Measurements from ENCODE around the gene TIMM13.
"Not testable (repeated sequence)": the region's sequence is repeated elsewhere in the genome, so short reads cannot be mapped to it uniquely, and the experiment has no call there.

The TIMM13 gene

DNA sequence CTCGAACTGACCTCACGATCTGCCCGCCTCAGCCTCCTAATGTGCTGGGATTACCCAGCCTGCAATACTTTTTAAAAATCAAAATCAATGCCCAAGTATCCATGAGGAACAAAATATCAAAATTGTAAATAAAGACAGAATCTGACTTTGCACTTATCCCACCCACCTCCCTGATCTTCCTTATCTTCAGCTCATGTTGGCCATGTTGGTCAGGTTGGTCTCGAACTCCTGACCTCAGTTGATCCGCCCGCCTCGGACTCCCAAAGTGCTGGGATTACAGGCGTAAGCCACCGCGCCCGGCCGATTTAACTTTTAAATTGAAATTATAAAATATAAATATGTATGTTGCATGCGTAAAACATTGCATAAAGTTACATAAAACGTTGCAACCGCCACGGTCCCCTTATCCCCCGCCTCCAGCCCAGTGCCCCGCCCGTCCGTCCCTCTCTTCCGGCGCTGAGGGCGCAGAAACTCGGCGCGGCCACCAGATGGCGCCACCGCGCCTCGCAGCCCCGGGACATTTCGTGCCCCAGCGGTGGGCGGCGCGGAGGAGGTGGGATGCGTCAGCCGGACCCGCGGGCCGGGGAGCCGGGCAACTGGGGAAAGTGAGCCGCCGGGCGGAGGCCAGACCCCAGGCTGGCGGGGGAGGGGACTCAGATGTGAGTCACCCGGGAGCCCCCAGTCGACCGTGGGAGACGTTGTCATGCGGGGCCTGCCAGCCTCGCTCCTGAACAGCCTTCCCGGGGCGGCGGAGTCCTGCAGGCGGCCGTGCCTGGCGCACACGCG lies 47.0 kb upstream of the TIMM13 start:
- TF ChIP-seq, protein P1, sequence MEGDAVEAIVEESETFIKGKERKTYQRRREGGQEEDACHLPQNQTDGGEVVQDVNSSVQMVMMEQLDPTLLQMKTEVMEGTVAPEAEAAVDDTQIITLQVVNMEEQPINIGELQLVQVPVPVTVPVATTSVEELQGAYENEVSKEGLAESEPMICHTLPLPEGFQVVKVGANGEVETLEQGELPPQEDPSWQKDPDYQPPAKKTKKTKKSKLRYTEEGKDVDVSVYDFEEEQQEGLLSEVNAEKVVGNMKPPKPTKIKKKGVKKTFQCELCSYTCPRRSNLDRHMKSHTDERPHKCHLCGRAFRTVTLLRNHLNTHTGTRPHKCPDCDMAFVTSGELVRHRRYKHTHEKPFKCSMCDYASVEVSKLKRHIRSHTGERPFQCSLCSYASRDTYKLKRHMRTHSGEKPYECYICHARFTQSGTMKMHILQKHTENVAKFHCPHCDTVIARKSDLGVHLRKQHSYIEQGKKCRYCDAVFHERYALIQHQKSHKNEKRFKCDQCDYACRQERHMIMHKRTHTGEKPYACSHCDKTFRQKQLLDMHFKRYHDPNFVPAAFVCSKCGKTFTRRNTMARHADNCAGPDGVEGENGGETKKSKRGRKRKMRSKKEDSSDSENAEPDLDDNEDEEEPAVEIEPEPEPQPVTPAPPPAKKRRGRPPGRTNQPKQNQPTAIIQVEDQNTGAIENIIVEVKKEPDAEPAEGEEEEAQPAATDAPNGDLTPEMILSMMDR (IDR thresholded peaks at IDR 0.05) = peak; percentile 96 to 99
- no peaks in the 10 kb centered on the region for H3K27me3 ChIP-seq
- no peaks in the 10 kb centered on the region for H3K9me3 ChIP-seq
- peak; percentile 86 to 94 for DNase-seq
- H3K4me1 ChIP-seq = peaks cover 6 to 20% (median 15%) of the 10 kb centered on the region in 4 donors
- peak overlapping the region; percentile 96 for H3K27ac ChIP-seq
- peaks cover 13 to 15% (median 14%) of the 10 kb centered on the region in 3 donors for H3K36me3 ChIP-seq
- intact Hi-C loops (cut with DNase I; ENCODE audit: low total_unique reads) = loop anchor here (1.0 to 2.0 kb wide), 2 partner anchors 104 to 137 kb away; no protein-coding TSS in a partner anchor
- H3K4me3 ChIP-seq = peak overlapping the region; percentile 97 to 98

DNA sequence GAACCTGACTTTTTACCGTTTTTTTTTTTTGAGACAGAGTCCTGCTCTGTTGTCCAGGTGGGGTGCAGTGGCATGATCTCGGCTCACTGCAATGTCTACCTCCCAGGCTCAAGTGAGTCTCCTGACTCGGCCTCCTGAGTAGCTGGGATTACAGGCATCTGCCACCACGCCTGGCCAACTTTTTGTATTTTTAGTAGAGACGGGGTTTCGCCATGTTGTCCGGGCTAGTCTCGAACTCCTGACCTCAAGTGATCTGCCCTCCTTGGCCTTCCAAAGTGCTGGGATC lies 42.5 kb upstream of the TIMM13 start:
- H3K36me3 ChIP-seq; H3K27me3 ChIP-seq; intact Hi-C loops (cut with DNase I; ENCODE audit: low total_unique reads); H3K27ac ChIP-seq; H3K4me3 ChIP-seq; DNase-seq; H3K9me3 ChIP-seq; H3K4me1 ChIP-seq: not testable (repeated sequence)

DNA sequence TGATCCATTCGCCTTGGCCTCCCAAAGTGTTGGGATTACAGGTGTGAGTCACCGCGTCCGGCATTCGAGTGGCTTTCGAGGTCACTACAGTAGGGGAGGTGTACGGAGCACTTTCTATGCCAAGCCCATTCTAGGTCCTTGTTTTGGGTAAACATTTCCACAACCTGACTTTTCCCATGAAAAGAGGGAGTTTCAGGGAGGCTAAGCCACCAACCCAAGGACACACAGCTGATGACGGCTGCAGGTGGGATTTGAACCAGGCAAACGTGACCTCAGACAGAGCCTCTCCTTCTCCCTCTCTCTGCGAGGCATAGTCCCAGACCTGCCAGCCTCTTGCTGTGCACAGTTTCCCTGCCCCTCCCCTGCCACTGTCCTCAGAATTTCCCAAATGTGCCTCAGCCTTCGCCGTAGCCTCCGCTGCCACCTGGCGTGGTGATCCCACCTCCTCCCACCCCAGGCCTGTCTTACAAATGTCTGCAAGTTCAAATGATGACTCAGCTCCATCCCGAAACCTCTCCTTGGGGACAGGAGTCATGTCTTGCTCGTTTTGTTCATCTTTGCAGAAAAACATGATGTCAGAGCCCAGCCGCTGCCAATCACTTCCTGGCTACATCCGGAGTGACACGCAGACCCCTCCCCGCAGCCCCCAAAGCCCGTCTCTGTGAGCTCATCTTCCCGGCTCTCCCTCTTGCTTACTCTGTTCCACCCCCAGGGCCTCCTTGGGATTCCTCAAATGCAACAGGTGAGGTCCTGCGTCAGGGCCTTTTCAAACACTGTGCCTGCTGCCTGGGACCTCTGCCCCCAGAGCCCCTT lies 41.9 kb upstream of the TIMM13 start:
- no peaks in the 10 kb centered on the region for H3K36me3 ChIP-seq
- DNase-seq = no peak
- TF ChIP-seq, protein P1 (IDR thresholded peaks at IDR 0.05) = no peak
- H3K27me3 ChIP-seq = no peaks in the 10 kb centered on the region
- H3K9me3 ChIP-seq = no peaks in the 10 kb centered on the region
- intact Hi-C loops (cut with DNase I; ENCODE audit: low total_unique reads) = no loop called here
- H3K4me1 ChIP-seq = peaks cover 0 to 4% (median 0%) of the 10 kb centered on the region in 4 donors
- H3K4me3 ChIP-seq = no peak overlapping the region
- H3K27ac ChIP-seq = no peak overlapping the region

DNA sequence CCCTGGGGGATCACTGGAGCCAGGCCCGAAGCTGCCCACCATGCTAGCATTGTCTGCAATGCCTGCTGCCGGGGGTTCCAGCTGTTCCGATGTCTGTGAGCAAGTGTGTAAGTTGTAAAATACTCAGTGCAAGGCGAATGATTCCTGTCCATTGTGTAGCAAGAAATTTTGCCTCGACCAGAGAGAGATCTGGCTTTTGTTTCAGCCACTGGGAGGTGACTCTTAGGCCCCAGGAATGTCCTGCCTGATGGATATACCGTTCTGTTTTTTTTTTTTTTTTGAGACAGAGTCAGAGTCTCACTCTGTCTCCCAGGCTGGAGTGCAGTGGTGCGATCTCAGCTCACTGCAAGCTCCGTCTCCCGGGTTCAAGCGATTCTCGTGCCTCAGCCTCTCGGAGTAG lies 41.2 kb upstream of the TIMM13 start:
- H3K27me3 ChIP-seq = no peaks in the 10 kb centered on the region
- intact Hi-C loops (cut with DNase I; ENCODE audit: low total_unique reads) = no loop called here
- H3K4me3 ChIP-seq = no peak overlapping the region
- no peaks in the 10 kb centered on the region for H3K4me1 ChIP-seq
- TF ChIP-seq, protein P1 (IDR thresholded peaks at IDR 0.05) = no peak
- no peak overlapping the region for H3K27ac ChIP-seq
- no peaks in the 10 kb centered on the region for H3K36me3 ChIP-seq
- no peak for DNase-seq
- no peaks in the 10 kb centered on the region for H3K9me3 ChIP-seq

DNA sequence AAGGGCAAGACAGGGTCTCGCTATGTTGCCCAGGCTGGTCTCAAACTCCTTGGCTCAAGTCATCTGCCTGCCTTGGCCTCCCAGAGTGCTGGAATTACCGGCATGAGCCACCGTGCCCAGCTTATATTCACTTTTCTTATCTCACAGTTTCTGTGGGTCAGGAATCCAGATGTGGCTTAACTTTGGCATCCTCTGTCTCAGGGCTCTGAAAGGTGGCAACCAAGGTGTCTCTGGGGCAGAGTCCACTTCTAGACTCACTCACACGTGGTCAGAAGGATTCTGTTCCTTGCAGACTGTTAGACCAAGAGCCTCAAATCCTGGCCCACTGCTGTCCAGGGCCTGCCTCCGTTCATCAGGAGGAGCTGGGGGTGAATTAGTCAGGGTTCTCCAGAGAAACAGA lies 37.0 kb upstream of the TIMM13 start:
- Histone ChIP-seq H3K27ac (no peak overlapping the region), H3K4me1 (peaks cover 0 to 18% (median 14%) of the 10 kb centered on the region in 4 donors), H3K4me3 (no peak overlapping the region), H3K27me3 (no peaks in the 10 kb centered on the region), H3K9me3 (no peaks in the 10 kb centered on the region), H3K36me3 (no peaks in the 10 kb centered on the region)
- intact Hi-C loops (cut with DNase I; ENCODE audit: low total_unique reads) = no loop called here
- TF ChIP-seq, protein P1 (IDR thresholded peaks at IDR 0.05) = no peak
- no peak for DNase-seq

DNA sequence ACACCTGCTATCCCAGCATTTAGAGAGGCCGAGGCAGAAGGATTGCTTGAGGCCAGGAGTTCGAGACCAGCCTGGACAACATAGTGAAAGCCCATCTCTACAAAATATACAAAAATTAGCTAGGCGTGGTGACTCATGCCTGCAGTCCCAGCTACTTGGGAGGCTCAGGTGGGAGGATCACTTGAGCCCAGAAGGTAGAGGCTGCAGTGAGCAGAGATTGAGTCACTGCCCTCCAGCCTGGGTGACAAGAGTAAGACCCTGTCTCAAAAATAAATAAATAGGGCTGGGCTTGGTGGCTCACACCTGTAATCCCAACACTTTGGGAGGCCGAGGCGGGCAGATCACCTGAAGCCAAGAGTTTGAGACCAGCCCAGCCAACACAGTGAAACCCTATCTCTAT lies 36.3 kb upstream of the TIMM13 start:
- H3K9me3 ChIP-seq; H3K27me3 ChIP-seq; H3K36me3 ChIP-seq; DNase-seq; intact Hi-C loops (cut with DNase I; ENCODE audit: low total_unique reads); H3K4me3 ChIP-seq: not testable (repeated sequence)
- Histone ChIP-seq H3K4me1 (peaks cover 0 to 18% (median 14%) of the 10 kb centered on the region in 4 donors), H3K27ac (peak overlapping the region in 1 of 2 donors; percentile 57)

Data from tibial artery (tissue), 4 donors.